Retina (tissue), 1 donor: ENCODE data around the gene SLC16A9.
"Not testable (repeated sequence)": the region's sequence is repeated elsewhere in the genome, so short reads cannot be mapped to it uniquely, and the experiment has no call there.

ENCODE experiments used
- DNase-seq: peaks from one replicate; pipeline ENCODE4 v3.0.0-alpha.2; 2016

Gene SLC16A9

GRCh38 chr10:59709395-59710125, at the start of gene SLC16A9:
TSS of gene SLC16A9 (minus strand) at chr10:59709850. CDS start at chr10:59684291, 25,559 bp downstream.
- peak; percentile 95 for DNase-seq

GRCh38 chr10:59757966-59758365, 48.3 kb upstream of the SLC16A9 start:
- DNase-seq = no peak

GRCh38 chr10:59754951-59755350, 45.3 kb upstream of the SLC16A9 start:
- no peak for DNase-seq

GRCh38 chr10:59753267-59753666, 43.6 kb upstream of the SLC16A9 start, which contains the start of gene MRLN:
TSS of gene MRLN (minus strand) at chr10:59753455.
- peak; percentile 21 for DNase-seq

- peak; percentile 3 for DNase-seq
Observed at GRCh38 chr10:59752278-59752940, 42.8 kb upstream of the SLC16A9 start.

- DNase-seq = no peak
Observed at GRCh38 chr10:59750155-59750945, 40.7 kb upstream of the SLC16A9 start.

GRCh38 chr10:59748834-59749233, 39.2 kb upstream of the SLC16A9 start:
- no peak for DNase-seq

GRCh38 chr10:59745163-59745650, 35.6 kb upstream of the SLC16A9 start:
- DNase-seq = no peak

GRCh38 chr10:59744762-59745161, 35.1 kb upstream of the SLC16A9 start:
- DNase-seq = not testable (repeated sequence)

GRCh38 chr10:59744156-59744555, 34.5 kb upstream of the SLC16A9 start:
- DNase-seq = not testable (repeated sequence)

- no peak for DNase-seq
Observed at GRCh38 chr10:59741583-59741982, 31.9 kb upstream of the SLC16A9 start.

GRCh38 chr10:59741048-59741447, 31.4 kb upstream of the SLC16A9 start:
- no peak for DNase-seq

- no peak for DNase-seq
Observed at GRCh38 chr10:59736749-59737148, 27.1 kb upstream of the SLC16A9 start.

GRCh38 chr10:59735296-59735695, 25.6 kb upstream of the SLC16A9 start:
- DNase-seq = no peak

- DNase-seq = no peak
Observed at GRCh38 chr10:59734014-59734462, 24.4 kb upstream of the SLC16A9 start.

GRCh38 chr10:59733321-59734013, 23.8 kb upstream of the SLC16A9 start:
- not testable (repeated sequence) for DNase-seq

GRCh38 chr10:59732849-59733248, 23.2 kb upstream of the SLC16A9 start:
- DNase-seq = not testable (repeated sequence)

GRCh38 chr10:59729167-59729566, 19.5 kb upstream of the SLC16A9 start:
- not testable (repeated sequence) for DNase-seq

GRCh38 chr10:59724098-59724938, 14.7 kb upstream of the SLC16A9 start:
- no peak for DNase-seq

GRCh38 chr10:59720377-59720776, 10.7 kb upstream of the SLC16A9 start:
- DNase-seq = no peak

GRCh38 chr10:59719374-59719773, 9.7 kb upstream of the SLC16A9 start:
- no peak for DNase-seq

GRCh38 chr10:59718257-59718656, 8.6 kb upstream of the SLC16A9 start:
- no peak for DNase-seq
